ENCODE data around the gene SFSWAP. TPM values are rescaled to one million over a fixed set of nuclear protein-coding genes. Genes with fewer than 3 reads are reported as not detected.

SFSWAP gene
- total RNA-seq, 1 donor from 2014 or later: 24.3 TPM

DNA sequence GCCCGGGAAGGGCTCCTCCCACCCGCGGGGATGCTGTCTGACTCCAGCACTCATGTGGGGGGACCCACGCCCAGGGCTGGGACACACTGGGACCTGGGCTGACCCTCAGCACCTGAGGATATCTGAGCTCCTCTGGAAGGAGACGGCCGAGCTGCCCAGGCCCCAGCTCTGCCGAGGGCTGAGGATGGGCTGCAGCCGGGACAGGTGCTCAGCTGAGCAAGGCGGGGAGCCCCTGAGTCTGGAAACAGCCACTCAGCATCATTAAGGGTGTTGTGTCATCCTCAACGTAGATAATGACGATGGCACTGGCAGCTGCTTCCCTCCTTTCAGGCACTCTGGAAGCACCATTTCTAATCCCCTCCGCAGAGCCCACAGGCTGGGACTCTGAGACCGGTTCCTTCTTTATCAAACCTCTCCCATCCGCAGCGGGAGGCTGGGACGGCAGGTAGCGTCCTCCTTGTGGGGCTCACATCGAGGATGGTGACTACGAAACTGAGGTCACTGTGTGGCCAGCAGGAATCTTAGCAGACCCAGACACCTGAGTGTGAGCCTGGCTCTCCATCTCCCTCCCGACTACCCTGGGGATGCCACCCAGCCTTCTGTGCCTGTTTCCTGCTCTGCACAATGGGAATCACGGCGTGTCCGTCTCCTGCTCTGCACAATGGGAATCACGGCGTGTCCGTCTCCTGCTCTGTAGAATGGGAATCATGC lies 26.7 kb upstream of the SFSWAP start:
- no peak overlapping the region for H3K4me3 ChIP-seq (ENCODE audit: low read depth, low read length)
- TF ChIP-seq CTCF (conservative IDR thresholded peaks at IDR 0.05; ENCODE audit: low read depth, low read length): no peak

GRCh38 chr12:131687346-131688125 lies 23.4 kb upstream of the SFSWAP start:
- TF ChIP-seq CTCF (conservative IDR thresholded peaks at IDR 0.05; ENCODE audit: low read depth, low read length): no peak
- DNase-seq (ENCODE audit: low read depth): no peak
- no peak overlapping the region for H3K4me3 ChIP-seq (ENCODE audit: low read depth, low read length)

More for the DNA sequence above, 26.7 kb upstream of the SFSWAP start:
- no peak for DNase-seq (ENCODE audit: low read depth)

DNA sequence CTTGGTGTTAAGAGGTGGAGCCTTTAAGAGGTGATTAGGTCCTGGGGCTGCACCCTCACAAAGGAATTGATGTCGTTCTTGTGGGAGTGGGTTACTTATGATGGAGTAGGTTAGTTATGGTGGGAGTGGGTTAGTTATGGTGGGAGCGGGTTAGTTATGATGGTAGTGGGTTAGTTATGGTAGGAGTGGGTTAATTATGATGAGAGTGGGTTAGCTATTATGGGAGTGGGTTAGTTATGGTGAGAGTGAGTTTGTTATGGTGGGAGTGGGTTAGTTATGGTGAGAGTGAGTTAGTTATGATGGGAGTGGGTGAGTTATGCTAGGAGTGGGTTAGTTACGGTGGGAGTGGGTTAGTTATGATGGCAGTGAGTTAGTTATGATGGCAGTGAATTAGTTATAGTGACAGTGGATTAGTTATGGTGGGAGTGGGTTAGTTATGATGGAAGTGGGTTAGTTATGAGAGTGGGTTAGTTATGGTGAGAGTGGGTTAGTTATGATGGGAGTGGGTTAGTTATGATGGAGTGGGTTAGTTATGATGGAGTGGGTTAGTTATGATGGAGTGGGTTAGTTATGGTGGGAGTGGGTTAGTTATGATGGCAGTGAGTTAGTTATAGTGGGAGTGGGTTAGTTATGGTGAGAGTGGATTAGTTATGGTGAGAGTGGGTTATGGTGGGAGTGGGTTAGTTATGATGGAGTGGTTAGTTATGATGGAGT lies 22.6 kb upstream of the SFSWAP start:
- H3K4me3 ChIP-seq (ENCODE audit: low read depth, low read length): no peak overlapping the region
- no peak for TF ChIP-seq CTCF (conservative IDR thresholded peaks at IDR 0.05; ENCODE audit: low read depth, low read length)
- DNase-seq (ENCODE audit: low read depth): no peak

DNA sequence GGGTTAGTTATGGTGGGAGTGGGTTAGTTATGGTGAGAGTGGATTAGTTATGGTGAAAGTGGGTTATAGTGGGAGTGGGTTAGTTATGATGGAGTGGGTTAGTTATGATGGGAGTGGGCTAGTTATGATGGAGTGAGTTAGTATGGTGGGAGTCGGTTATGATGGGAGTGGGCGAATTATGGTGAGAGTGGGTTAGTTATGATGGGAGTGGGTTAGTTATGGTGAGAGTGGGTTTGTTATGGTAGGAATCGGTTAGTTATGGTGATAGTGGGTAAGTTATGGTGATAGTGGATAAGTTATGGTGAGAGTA lies 22.1 kb upstream of the SFSWAP start:
- no peak for DNase-seq (ENCODE audit: low read depth)
- TF ChIP-seq CTCF (conservative IDR thresholded peaks at IDR 0.05; ENCODE audit: low read depth, low read length): no peak
- no peak overlapping the region for H3K4me3 ChIP-seq (ENCODE audit: low read depth, low read length)

GRCh38 chr12:131690320-131690719 lies 20.6 kb upstream of the SFSWAP start:
- no peak overlapping the region for H3K4me3 ChIP-seq (ENCODE audit: low read depth, low read length)
- no peak for TF ChIP-seq CTCF (conservative IDR thresholded peaks at IDR 0.05; ENCODE audit: low read depth, low read length)
- DNase-seq (ENCODE audit: low read depth): no peak

GRCh38 chr12:131692431-131692830 lies 18.5 kb upstream of the SFSWAP start:
- DNase-seq (ENCODE audit: low read depth): no peak
- TF ChIP-seq CTCF (conservative IDR thresholded peaks at IDR 0.05; ENCODE audit: low read depth, low read length): no peak
- no peak overlapping the region for H3K4me3 ChIP-seq (ENCODE audit: low read depth, low read length)

Measured in epithelial cell of proximal tubule (primary cell).